HepG2 (cell line): Measurements from ENCODE around the gene NOCT. TPM values are rescaled to one million over a fixed set of nuclear protein-coding genes. Genes with fewer than 3 reads are reported as not detected.

Source experiments
- ARID4A ChIP-seq: sonication (generic); formaldehyde crosslinking; IDR thresholded peaks from 2 replicates; pipeline ENCODE4 v1.5.0; 2020; ENCODE audit warnings: mild to moderate bottlenecking, missing genetic modification reagents, borderline replicate concordance
- DR1 ChIP-seq: sonication (generic); formaldehyde crosslinking; IDR thresholded peaks from 2 replicates; pipeline ENCODE4 v1.8.0; 2021; ENCODE audit warnings: mild to moderate bottlenecking, missing genetic modification reagents, inconsistent platforms
- KDM2A ChIP-seq: sonication (generic); formaldehyde crosslinking; IDR thresholded peaks from 2 replicates; pipeline ENCODE4 v1.4.0; 2020; ENCODE audit warnings: low read depth, missing genetic modification reagents, borderline replicate concordance
- KLF11 ChIP-seq: IDR thresholded peaks from 2 replicates; pipeline ENCODE4 v1.6.1; 2016; ENCODE audit warnings: missing compliant biosample characterization
- MIXL1 ChIP-seq: IDR thresholded peaks from 2 replicates; pipeline ENCODE4 v1.6.1; 2016
- NR1H2 ChIP-seq: sonication (generic); formaldehyde crosslinking; IDR thresholded peaks from 2 replicates; pipeline ENCODE4 v1.8.1; 2022; ENCODE audit warnings: low read depth, missing genetic modification reagents, borderline replicate concordance
- PBX2 ChIP-seq: IDR thresholded peaks from 2 replicates; pipeline ENCODE4 v1.6.1; 2016; ENCODE audit warnings: control low read depth
- RBM22 ChIP-seq: fragments of 200-400 bp; formaldehyde crosslinking; optimal IDR thresholded peaks from 2 replicates; pipeline ENCODE3; 2017; ENCODE audit warnings: mild to moderate bottlenecking, low read length, moderate library complexity
- SETDB1 ChIP-seq: sonication (generic); formaldehyde crosslinking; IDR thresholded peaks from 2 replicates; pipeline ENCODE4 v1.5.1; 2020; ENCODE audit warnings: missing genetic modification reagents, mild to moderate bottlenecking, borderline replicate concordance
- SIX1 ChIP-seq: sonication (generic); formaldehyde crosslinking; IDR thresholded peaks from 2 replicates; pipeline ENCODE4 v1.4.0; 2020; ENCODE audit warnings: missing genetic modification reagents, borderline replicate concordance
- SMYD3 ChIP-seq: sonication (generic); formaldehyde crosslinking; IDR thresholded peaks from 2 replicates; pipeline ENCODE4 v1.8.1; 2023; ENCODE audit warnings: mild to moderate bottlenecking, missing genetic modification reagents
- TFE3 ChIP-seq: IDR thresholded peaks from 2 replicates; pipeline ENCODE4 v1.6.1; 2016
- ZBTB43 ChIP-seq: sonication (generic); formaldehyde crosslinking; conservative IDR thresholded peaks from 2 replicates; pipeline ENCODE4 v1.4.0; 2020; ENCODE audit warnings: missing genetic modification reagents
- ZC3H13 ChIP-seq: sonication (generic); formaldehyde crosslinking; IDR thresholded peaks from 2 replicates; pipeline ENCODE4 v1.8.1; 2023; ENCODE audit warnings: mild to moderate bottlenecking, missing genetic modification reagents, moderate library complexity
- ZFP36 ChIP-seq: fragments of 150-350 bp; IDR thresholded peaks from 2 replicates; pipeline ENCODE4 v1.6.1; 2018; ENCODE audit warnings: borderline replicate concordance, low read length, low read depth; ENCODE audit not compliant: partially characterized antibody
- ZNF652 ChIP-seq: IDR thresholded peaks from 2 replicates; pipeline ENCODE4 v1.6.1; 2016; ENCODE audit warnings: low read depth, borderline replicate concordance
- ZNF710 ChIP-seq: sonication (generic); formaldehyde crosslinking; IDR thresholded peaks from 2 replicates; pipeline ENCODE4 v1.5.0; 2020; ENCODE audit warnings: mild to moderate bottlenecking, missing genetic modification reagents, borderline replicate concordance
- ZSCAN9 ChIP-seq: IDR thresholded peaks from 2 replicates; pipeline ENCODE4 v1.6.1; 2016; ENCODE audit warnings: borderline replicate concordance
- polyA plus RNA-seq, 8 experiments: library from polyadenylated mRNA; depleted of rRNA in 3 of 8; stranded (reverse) in 7 of 8; unstranded in 1 of 8; fragments of >200 nt; fragmentation: Illumina TruSeq in 4 of 8; extraction: Trizol in 4 of 8; gene quantifications; 2 replicates each; pipeline versions ENCODE4 v1.2.1 to v1.2.3, GENCODE V29; 2011 to 2016; ENCODE audit warnings: low read depth in 4 of 8, missing spikeins in 1 of 8, mixed read lengths in 1 of 8; ENCODE audit not compliant: insufficient read depth in 1 of 8
- total RNA-seq, 5 experiments: library from RNA; depleted of rRNA; stranded (reverse); fragments of >200 nt; fragmentation: Illumina TruSeq; extraction: Trizol; gene quantifications; 2 replicates each; pipeline ENCODE4 v1.2.3, GENCODE V29; 2016; ENCODE audit warnings: low read depth in 1 of 5

Gene NOCT
- total and polyA plus RNA-seq, 2 of the 13 experiments (the other 11 are each of a cell fraction or from before 2014, with no cell fraction given): 3.6 to 13.1 TPM

GRCh38 chr4:139083956-139084803, 68.6 kb downstream of the NOCT start (continued):
- TF ChIP-seq ARID4A (CRISPR knock-in tag) (peak; percentile 95), KDM2A (CRISPR knock-in tag) (peak; percentile 77; the same call in 1 of the 2 replicates), RBM22 (no peak), ZBTB43 (CRISPR knock-in tag) (peak; percentile 71), SIX1 (no peak), ZNF710 (CRISPR knock-in tag) (peak; percentile 61; the same call in 1 of the 2 replicates), KLF11 (CRISPR knock-in tag) (0 out of 2 replicates have a peak, but pooled peaks have one; percentile 46), DR1 (peak; percentile 56; the same call in 1 of the 2 replicates), ZSCAN9 (CRISPR knock-in tag) (no peak), ZNF652 (CRISPR knock-in tag) (no peak), SETDB1 (CRISPR knock-in tag) (no peak), ZC3H13 (CRISPR knock-in tag) (peak; percentile 50; the same call in 1 of the 2 replicates), SMYD3 (CRISPR knock-in tag) (0 out of 2 replicates have a peak, but pooled peaks have one; percentile 32), PBX2 (CRISPR knock-in tag) (no peak), NR1H2 (no peak; the same call in 1 of the 2 replicates), MIXL1 (CRISPR knock-in tag) (no peak), ZFP36 (no peak), TFE3 (CRISPR knock-in tag) (no peak)
